GM19240 (cell line): ENCODE results near the gene KRTAP29-1.
"Not testable (repeated sequence)": the region's sequence is repeated elsewhere in the genome, so short reads cannot be mapped to it uniquely, and the experiment has no call there.

Experiments
- DNase-seq: peaks from one replicate; pipeline ENCODE4 v3.0.0; 2011; ENCODE audit warnings: low spot score; ENCODE audit not compliant: insufficient read length

KRTAP29-1 gene

DNA sequence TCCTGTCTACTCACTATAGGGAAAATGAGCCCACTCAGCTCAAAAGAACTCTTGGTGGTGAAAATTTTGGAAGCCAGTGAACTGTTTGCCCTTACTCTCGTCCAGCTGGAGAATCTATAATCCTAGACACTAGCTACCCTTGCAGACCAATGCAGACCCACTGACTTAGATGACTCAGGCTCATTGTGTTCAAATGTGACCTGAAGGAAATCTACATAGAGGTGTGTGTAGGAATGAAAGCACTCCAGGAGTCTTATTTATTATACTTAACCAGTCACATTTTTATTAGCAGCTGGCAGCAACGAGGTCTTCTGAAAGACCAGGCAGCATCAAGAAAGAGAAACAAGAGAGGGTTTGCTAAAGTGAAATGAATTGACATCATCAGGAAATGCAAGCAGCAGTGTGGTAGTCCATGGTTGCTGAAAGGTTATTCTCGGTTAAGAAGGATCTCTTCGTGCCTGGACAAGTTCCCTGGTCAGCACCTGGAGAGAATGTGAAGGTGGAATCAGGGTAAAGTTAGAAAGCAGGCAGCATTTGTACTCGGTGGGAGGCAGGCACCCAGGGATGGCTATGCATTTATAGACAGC is 1.4 kb downstream of the KRTAP29-1 start:
- DNase-seq, result no peak

DNA sequence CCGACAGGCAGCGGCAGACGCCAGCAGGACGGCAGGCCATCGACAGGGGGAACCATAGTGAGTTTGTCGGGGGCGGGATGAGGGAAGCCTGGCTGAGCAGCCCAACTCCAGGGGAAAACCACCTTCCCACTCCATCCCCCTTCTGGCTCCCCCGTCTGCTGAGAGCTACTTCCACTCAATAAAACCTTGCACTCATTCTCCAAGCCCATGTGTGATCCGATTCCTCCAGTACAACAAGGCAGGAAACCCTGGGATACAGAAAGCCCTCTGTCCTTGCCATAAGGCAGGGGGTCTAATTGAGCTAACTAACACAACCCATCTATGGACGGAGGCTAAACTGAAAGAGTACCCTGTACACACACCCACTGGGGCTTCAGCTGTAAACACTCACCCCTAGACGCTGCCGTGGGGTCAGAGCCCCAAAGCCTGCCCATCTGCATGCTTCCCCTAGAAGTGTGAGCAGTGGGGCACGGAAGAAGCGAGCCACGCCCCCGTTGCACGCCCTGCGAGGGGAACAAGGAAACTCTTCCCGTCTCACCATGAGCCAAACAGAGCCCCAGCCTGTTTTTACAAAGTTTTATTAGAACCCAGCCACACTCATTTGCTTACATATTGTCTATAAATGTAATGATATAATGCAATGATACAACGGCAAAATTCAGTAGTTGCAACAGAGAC is 4.1 kb downstream of the KRTAP29-1 start:
- DNase-seq, result no peak

DNA sequence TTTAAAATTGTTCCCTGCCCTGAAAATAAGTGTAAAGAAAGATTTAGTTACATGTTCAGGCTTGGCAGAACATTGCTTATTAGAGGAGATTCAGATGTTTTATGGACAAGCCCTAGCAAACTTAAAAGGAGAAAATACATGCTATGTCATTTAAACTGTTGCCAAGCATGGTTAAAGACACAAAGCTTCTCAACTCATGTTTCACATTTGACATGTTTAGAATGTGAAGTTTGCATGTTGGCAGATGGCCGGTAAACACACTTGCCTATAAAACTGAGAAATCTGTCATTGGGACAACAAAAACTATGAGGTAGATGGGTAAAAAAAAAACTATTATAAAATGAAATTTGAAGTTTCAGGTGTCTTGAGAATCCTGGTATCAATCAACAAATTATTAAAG is 5.8 kb downstream of the KRTAP29-1 start:
- no peak for DNase-seq

DNA sequence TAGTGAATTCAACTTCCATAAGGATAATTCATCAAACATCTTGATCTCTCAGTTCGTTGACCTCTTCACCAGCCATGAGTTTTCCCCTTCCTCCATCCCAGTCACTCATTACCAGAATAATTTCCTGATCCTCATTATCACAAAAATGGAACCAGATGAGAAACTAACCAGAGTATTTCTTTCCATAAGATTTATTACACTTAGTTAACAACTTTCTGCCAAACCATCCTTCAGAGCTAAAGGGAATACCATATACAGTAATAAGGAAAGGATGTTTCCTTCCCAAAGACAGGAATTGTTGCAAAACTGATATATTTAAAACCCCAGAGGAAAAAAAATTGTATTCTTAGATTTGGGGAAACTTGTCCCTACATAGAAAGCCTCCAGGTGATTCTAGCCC is 8.6 kb downstream of the KRTAP29-1 start:
- DNase-seq, result no peak

DNA sequence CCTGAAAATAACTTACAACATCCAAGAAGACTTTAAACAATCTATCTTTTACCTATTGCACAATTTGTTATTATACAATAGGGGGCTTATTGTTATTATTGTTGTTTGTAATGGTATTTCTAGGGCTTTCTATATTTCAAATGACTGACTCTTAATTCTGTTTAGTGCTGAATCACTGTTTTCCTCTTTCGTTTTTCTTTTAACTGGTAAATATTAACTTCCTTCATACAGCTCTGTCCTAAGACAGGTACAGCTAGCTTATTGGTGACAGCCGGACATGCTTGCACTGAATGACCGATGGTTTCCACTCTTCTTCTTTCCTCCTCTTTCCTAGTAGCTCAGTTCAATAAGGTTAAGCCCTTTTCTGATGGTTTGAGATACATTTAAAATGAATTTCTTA is 15.6 kb downstream of the KRTAP29-1 start:
- no peak for DNase-seq

DNA sequence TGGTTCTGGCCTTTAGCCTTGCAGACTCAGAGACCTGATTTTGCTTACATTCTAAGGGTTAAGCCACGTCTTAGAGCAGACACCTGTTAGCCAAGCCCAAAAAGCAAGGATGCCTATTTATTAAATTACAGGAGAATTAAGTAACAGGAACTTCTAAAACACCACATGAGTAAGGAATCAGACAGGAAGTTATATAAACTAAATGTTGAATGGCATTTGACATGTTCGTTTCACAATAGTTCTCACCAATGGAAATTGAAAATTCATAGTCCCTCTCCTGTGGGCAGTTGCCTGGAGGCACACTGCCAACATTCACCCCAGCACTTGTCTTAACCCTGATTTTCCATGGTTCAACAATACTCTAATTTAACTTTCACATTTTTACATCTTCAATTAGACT is 18.1 kb downstream of the KRTAP29-1 start:
- DNase-seq, result no peak

DNA sequence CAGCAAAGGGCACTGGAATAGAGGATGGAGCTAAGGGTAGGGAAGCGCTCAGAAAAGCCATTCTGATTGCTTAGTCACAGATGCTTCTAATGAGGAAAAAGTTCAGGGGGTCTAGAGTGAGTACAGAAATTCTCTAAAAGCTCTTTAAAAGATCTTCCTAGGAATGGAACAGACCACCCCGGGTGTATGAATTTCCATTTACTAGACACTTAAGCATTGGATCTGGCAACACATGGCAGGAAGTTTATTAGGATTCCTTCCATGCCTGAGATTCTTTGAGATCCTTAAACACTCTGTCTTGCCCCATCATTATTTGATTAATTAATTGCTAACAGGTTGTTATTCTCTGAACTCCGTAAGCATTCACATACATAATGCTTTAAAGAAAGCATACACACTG is 18.6 kb downstream of the KRTAP29-1 start:
- no peak for DNase-seq

DNA sequence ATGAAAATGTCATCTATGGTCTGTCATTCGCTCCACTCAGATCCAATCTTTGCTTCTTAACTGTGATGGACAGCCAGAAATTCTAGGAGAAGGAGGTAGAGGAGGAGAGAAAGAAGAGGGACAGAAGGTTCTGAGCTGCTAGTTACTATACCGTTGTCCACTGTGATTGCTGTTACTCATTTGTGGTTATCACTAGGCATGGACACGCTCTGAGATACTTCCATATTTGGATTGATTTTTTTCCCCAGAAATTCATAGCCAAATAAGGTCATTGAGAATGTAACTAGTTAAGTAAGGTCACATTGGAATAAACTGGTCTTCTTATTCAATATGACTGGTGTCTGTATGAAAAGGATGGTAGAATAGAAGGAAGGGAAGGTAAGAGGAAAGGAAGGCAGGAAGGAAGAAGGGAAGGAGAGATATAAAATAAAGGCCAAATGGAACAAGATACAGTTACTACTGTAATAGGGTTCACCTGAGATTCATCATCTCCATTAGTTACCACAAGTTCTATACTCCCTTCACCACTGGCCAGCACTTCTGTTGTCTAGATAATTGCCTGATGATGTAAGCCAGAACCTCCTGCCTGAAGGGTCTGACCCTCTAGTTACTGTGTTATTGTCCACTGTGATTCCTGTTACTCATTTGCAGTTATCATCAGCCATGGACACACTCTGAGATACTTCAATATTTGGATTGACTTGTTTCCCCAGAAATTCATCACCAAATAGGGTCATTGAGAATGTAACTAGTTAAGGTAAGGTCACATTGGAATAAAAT is 24.3 kb downstream of the KRTAP29-1 start:
- no peak for DNase-seq

DNA sequence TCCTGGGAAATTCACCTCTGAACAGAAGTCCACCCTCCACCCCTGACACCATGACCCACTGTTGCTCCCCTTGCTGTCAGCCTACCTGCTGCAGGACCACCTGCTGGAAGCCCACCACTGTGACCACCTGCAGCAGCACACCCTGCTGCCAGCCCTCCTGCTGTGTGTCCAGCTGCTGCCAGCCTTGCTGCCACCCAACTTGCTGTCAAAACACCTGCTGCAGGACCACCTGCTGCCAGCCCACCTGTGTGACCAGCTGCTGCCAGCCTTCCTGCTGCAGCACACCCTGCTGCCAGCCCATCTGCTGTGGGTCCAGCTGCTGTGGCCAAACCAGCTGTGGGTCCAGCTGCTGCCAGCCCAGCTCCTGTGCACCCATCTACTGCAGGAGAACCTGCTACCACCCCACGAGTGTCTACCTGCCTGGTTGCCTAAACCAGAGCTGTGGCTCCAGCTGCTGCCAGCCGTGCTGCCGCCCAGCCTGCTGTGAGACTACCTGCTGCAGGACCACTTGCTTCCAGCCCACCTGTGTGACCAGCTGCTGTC is 26.9 kb downstream of the KRTAP29-1 start, which contains the start of gene KRTAP9-7:
Gene KRTAP9-7 (plus strand): TSS at position 51 of the 543 bp plus-strand sequence. CDS start 0 bp downstream, at position 51.
- DNase-seq, result not testable (repeated sequence)

DNA sequence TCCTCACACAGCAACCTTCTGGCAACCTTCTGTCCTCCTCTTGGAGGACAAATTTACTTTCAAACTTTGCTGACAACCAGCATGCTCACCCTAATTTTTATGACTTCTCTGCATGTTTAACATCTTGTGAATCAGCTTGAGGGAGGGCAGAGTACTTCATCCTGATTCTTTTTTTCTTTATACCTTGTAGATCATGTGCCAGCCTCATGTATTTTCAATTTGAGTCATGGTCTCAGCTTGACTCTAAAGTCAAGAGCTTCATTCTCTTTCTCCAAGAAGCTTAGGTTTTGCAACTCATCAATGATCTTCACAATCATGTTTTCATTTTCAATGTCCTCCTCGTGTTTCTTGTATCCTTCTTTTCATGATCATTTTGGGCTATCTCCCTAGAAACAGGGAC is 30.8 kb downstream of the KRTAP29-1 start:
- DNase-seq, result no peak

DNA sequence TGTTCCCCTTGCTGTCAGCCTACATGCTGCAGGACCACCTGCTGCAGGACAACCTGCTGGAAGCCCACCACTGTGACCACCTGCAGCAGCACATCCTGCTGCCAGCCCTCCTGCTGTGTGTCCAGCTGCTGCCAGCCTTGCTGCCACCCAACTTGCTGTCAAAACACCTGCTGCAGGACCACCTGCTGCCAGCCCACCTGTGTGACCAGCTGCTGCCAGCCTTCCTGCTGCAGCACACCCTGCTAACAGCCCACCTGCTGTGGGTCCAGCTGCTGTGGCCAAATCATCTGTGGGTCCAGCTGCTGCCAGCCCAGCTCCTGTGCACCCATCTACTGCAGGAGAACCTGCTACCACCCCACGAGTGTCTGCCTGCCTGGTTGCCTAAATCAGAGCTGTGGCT is 31.3 kb downstream of the KRTAP29-1 start:
- DNase-seq, result not testable (repeated sequence)

DNA sequence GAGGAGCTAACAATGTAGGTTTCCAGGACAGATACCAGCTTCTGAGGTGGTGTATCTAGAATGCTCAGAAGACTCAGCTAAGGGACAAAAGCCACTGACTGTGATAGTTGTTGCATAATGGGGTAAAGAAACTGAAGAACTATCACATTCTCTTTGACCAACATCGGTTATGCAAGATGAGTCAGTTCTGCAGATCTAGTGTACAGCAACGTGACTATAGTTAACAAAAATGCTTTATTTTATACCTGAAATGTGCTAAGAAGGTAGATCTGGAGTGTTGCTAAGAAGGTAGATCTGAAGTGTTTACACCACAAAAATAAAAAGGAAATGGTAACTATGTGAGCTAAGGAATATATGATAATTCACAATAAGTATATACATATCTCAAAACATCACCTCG is 34.9 kb downstream of the KRTAP29-1 start:
- DNase-seq, result no peak

DNA sequence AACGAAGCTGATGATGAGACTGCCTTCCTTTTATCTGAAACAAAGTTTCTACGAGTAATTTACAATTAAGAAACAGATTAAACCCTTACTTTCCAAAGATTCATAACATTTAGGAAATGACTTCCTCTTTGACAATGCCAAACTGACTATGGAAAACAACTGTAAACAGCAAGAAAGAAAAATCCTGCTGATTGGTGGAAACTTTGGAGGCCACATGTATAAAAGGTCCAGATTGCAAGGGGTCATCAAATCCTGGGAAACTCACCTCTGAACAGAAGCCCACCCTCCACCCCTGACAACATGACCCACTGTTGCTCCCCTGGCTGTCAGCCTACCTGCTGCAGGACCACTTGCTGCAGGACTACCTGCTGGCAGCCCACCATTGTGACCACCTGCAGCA is 37.6 kb downstream of the KRTAP29-1 start, which contains the start of gene KRTAP9-6:
Gene KRTAP9-6 (plus strand): TSS at position 301 of the 400 bp plus-strand sequence. CDS start 0 bp downstream, at position 301.
- DNase-seq, result no peak

DNA sequence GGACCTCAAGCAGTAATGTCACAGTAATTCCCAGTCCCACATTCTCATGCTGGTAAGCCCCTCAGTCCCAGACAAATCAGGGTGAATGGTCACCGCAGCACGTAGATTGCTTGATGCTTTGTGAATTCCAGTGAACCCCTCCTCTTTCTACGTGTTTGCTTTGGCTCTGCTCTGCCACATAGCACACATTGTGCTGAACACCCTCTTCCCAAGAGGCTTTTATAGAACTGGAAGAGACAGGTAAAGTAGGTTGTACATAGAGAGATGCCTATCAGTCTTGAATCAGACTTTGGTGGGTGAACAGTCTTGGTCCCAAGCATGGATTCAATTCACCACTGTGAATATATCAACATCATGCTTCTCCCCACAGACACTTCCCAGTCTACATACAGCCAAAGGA is 38.1 kb downstream of the KRTAP29-1 start:
- no peak for DNase-seq

DNA sequence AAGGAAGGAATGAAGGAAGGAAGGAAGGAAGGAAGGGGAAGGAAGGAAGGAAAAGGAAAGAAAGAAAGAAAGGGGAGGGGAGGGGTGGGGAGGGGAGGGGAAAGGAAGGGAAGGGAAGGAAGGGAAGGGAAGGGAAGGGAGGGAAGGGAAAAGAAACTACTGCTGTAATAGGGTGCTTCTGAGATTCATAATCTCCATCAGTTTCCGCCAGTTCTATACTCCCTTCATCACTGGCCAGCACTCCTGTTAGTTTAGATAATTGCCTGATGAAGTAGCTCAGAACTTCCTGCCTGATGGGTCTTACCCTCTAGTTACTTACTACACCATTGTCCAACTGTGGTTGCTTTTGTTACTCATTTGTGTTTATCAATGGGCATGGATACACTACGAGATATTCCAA is 39.4 kb downstream of the KRTAP29-1 start:
- DNase-seq, result no peak

DNA sequence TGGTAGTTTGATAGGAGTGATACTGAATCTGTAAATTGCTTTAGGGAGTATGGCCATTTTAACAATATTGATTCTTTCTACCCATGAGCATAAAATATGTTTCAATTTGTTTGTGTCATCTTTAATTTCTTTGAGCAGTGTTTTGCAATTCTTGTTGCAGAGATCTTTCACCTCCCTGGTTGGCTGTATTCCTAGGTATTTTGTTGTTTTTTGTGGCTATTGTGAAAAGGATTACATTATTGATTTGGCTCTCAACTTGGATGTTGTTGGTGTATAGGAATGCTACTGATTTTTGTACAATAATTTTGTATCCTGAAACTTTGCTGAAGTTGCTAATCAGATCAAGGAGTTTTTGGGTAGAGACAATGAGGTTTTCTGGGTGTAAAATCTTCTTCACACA is 44.2 kb downstream of the KRTAP29-1 start:
- no peak for DNase-seq

DNA sequence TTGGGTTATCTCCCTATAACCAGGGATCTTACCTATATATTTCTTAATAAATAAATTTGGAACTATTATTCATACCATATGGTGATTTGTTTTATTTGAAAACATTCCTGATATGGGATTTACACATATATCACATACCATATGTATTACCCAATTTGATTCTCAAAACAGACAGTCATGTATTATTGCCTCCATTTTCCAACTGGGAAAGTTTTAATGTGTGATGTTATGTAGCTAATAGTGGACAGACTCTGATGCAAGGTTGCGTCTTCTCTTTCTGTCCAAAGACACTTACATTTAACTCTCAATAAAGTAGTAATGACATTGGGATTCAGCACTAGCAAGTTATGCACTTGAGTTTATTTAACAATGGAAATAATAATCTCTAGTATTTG is 46.4 kb downstream of the KRTAP29-1 start:
- no peak for DNase-seq

DNA sequence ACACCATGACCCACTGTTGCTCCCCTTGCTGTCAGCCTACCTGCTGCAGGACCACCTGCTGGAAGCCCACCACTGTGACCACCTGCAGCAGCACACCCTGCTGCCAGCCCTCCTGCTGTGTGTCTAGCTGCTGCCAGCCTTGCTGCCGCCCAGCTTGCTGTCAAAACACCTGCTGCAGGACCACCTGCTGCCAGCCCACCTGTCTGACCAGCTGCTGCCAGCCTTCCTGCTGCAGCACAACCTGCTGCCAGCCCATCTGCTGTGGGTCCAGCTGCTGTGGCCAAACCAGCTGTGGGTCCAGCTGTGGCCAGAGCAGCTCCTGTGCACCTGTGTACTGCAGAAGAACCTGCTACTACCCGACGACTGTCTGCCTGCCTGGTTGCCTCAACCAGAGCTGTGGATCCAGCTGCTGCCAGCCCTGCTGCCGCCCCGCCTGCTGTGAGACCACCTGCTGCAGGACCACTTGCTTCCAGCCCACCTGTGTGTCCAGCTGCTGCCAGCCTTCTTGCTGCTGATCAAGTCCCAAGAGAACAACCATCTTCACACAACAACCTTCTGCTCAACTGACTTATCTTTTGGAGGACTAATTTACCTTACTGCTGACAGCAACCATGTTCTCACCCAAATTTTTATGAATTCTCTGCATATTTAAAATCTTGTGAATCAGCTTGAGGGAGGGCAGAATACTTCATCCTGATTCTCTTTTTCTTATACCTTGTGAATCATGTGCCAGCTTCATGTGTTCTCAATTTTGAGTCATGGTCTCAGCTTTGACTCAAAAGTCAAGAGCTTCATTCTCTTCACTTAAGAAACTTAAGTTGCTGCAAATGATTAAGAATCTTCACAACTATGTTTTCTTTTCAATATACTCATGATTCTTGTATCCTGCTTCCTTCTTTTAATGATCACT is 47.0 kb downstream of the KRTAP29-1 start, which contains the start of gene KRTAP9-9:
Gene KRTAP9-9 (plus strand): TSS at position 4 of the 910 bp plus-strand sequence.
- DNase-seq, result not testable (repeated sequence)

DNA sequence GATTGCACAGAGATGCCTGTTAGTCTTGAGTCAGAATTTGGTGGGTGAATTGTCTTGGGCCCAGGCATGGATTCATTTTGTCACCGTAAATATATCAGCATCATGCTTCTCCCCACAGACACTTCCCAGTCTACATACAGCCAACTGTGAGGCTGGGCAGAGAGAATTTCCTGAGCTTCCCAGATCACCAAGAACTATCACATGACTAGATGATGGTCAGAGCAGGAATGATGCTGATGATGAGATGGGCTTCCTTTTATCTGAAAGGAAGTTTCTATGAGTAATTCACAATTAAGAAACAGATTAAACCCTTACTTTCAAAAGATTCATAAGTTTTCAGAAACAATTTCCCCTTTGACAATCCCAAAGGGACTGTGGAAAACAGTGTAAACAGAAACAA is 47.8 kb downstream of the KRTAP29-1 start:
- DNase-seq, result no peak
